NCI-H1092 (cell line): ENCODE results near the gene SAMD8.
"Not testable (repeated sequence)": the region's sequence is repeated elsewhere in the genome, so short reads cannot be mapped to it uniquely, and the experiment has no call there.

Experiments
- DNase-seq: peaks from one replicate; lab custom pipeline; 2025; lab: John Stamatoyannopoulos, UW

The SAMD8 gene

DNA sequence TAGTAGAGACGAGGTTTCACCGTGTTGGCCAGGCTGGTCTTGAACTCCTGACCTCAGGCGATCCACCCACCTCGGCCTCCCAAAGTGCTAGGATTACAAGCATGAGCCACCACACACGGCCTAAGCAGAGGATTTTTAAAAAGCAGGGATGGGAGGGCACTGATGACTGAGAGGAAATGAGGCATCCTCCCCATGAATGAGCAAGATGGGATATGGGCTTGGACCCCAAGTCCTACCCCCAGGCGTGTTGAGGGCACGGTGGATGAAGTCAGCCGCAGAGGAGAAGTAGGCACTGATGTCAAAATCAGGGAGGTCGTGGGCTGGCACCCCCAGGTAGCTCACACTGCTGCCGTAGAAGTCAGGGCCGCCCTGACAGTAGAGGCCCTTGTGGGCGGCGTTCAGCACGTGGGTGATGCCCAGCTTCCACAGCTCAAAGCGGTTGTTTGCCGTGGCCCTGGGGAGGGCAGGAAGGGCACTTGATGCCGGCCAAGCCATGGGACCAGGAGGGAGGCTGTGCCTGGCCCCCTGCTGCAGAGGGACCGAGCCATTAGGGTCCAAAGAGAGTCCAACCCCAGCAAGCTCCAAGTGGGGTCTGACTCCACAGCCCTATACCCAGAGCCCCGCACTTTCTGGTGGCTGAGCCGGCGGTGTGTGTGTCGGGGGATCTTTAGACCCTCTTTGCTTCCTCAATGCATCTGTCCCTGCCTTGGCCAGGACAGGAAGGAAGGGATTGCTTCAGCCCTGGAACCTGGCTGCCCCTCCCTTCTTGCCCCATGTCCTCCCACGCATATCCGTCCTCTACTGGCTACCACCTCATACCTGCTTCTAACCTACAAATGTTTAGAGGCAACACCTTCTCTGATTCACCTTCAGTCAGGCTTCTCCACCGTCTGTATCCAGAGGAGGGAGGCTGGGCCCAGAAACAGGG is 3.4 kb upstream of the SAMD8 start:
- no peak for DNase-seq

- no peak for DNase-seq
These were observed 2.6 kb upstream of the SAMD8 start for GRCh38 chr10:75108684-75109458.

DNA sequence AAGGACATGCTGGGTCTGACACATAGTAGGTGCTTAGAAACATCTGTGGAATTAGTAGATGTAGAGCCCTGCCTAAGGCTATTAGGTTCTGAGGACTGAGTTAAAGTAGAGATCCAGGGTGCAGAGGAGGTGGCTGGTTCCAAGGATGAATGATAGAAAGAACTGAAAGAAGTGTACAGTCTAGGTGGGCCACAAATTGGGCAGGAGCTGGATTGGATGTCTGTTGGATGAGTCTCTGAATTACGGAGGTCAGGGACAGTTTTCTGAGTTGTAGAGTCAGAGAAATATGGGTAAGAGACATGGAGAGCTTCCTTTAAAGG is 2.0 kb upstream of the SAMD8 start:
- DNase-seq: no peak

DNA sequence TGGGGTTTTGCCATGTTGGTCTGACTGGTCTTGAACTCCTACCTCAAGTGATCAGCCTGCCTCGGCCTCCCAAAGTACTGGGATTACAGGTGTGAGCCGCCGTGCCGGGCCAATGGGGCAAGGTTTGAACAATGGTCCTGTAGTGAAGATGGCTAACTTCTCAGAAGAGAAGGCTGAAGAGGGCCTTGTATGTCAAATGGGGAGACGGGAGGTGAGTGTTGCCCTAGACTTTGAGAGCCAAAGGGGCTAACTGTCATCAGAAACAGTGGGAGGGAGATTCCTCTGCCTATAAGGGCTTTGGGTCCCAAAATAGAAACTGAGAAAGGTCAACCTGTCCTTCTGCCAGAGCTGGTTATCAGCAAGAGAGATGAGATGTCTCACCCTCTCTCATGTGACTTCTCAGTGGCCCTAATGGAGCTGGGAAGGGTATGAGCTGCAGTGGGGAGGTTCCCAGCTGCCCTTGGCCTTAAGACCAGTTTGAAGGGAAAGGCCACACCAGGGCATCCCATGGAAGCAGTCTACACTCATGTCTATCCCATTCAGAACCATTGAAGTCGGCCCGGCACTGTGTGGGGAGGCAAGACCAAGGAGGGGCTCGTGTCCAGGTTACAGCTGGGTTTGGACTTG is 1.3 kb upstream of the SAMD8 start:
- DNase-seq: no peak

- no peak for DNase-seq
These were observed 637 bp downstream of the SAMD8 start for GRCh38 chr10:75111907-75112679.

GRCh38 chr10:75115137-75115536 is 3.7 kb downstream of the SAMD8 start:
- no peak for DNase-seq

- DNase-seq: not testable (repeated sequence)
These were observed 5.7 kb downstream of the SAMD8 start for GRCh38 chr10:75116941-75117775.

GRCh38 chr10:75117995-75118394 is 6.5 kb downstream of the SAMD8 start:
- no peak for DNase-seq

- not testable (repeated sequence) for DNase-seq
These were observed 8.1 kb downstream of the SAMD8 start for GRCh38 chr10:75119444-75120066.

DNA sequence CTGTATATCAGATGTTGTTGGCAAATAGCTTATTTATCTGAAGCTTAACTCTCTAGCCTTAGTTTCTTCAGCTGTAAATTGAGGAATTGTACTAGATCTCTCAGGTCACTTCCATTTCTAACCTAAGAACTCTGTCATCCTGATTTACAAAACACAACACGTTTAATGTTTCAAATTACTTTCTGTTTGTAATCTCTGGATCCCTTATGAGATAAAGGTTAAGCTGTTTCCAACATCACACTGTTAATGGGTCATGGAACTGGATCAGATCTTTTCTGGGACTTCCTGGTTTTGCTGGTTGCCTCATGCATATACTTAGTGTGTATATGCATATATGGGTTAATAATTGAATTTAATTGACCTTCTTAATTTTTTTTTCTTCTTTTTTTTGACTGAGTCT is 9.9 kb downstream of the SAMD8 start:
- no peak for DNase-seq

DNA sequence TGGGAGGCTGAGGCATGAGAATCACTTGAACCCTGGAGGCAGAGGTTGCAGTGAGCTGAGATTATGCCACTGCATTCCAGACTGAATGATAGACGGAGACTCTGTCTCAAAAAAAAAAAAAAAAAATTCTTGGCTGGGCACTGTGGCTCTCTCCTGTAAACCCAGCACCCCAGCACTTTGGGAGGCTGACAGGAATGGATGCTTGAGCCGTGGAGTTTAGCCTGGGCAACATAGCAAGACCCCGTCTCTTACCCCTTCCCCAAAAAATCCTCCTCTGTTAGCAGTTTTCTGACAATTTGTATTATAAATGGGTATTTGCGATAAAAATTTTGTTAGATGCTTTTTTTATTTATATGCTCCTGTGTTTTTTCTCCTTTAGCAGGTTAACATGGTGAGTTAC is 11.0 kb downstream of the SAMD8 start:
- DNase-seq: no peak

GRCh38 chr10:75123088-75123682 is 11.7 kb downstream of the SAMD8 start:
- DNase-seq: no peak

GRCh38 chr10:75126277-75126676 is 14.8 kb downstream of the SAMD8 start:
- DNase-seq: no peak

DNA sequence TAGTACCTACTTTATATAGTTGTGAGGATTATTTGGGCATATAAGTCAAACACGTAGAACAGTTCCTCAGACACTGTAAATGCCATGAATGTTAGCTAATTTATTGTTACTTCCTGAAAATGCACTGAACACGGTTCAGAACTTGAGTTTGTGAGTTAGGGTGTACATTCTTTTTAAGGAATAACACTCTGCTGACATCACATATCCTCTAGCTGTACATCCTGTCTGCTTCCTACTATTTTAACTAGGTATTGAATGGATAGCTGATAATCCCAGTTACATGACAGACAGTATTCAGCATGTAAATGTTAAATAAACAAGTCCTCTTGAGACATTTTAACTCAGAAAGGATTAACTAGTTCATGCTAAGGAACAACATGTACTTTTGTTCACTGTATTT is 16.0 kb downstream of the SAMD8 start:
- no peak for DNase-seq

DNA sequence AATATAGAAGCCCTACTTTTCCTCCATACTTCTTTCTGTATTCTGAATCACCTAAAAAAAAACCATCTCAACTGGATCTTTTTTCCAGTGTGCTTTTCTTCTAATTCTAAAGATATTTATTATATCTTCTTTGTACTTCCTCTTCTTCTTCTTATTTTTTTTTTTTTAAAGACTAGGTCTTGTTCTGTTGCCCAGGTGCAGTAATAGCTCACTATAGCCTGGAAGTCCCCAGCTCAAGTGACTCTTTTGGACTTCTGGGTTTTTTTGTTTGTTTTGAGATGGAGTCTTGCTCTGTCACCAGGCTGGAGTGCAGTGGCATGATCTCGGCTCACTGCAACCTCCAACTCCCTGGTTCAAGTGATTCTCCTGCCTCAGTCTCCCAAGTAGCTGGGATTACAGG is 17.5 kb downstream of the SAMD8 start:
- DNase-seq: not testable (repeated sequence)

GRCh38 chr10:75129537-75129936 is 18.1 kb downstream of the SAMD8 start:
- no peak for DNase-seq

GRCh38 chr10:75133701-75134100 is 22.2 kb downstream of the SAMD8 start:
- DNase-seq: not testable (repeated sequence)

- no peak for DNase-seq
These were observed 24.9 kb downstream of the SAMD8 start for GRCh38 chr10:75136346-75136745.

DNA sequence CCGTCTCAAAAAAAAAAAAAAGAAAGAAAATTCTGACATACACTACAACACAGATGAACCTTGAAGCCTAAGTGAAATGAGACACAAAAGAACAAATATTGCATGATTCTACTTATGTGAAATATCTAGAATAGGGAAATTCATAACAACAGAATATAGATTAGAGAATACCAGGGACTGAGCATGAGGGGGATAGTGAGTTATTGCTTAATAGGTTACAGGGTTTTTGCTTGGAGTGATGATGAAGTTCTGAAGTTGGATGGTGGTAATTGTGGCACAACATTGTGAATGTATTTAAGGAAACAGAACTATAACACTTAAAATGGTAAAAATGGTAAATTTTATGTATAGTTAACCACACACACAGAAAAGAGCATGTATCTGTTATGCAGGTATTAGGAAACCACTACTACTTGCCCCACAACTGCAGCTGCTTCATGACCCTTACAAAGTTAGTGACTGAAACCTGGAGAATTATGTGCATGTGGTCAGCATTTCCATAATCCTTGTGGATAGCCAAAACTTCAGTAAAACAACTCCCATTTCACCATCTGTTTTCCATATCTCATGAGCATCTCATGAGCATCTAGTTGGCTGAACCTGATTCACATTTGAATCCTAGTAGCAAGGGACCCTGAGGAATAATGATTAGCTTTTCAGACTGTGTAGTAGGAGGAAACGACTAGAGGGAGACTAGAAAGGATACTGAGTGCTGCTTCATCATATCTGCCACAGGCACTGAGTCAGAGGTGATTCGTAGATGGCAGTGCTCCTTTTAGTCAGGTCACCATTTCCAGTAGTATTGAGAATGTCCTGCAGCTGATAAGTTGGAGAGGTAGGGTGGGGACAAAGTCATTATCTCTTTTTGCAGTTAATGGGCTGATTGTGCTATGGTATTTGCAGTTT is 26.3 kb downstream of the SAMD8 start:
- no peak for DNase-seq
